Fibroblast of lung (primary cell): ENCODE data around the gene RAB31. TPM values are rescaled to one million over a fixed set of nuclear protein-coding genes. Genes with fewer than 3 reads are reported as not detected.
A peak's percentile ranks its signal among the peaks of the same experiment; 100 is the strongest.

Source experiments
- DNase-seq, 2 donors: peaks; one replicate each; pipeline versions ENCODE4 v3.0.0 to v3.0.0-alpha.2; 2010; ENCODE audit warnings: low read depth in 2 of 2
- H2AFZ ChIP-seq: 2 replicates; pipeline ENCODE4 v1.5.1; 2012; ENCODE audit warnings: low read length, control low read depth, inconsistent platforms
- H3K27ac ChIP-seq: 2 replicates; pipeline ENCODE4 v1.5.1; 2011; ENCODE audit warnings: low read length, control low read depth; ENCODE audit not compliant: insufficient read depth
- H3K27me3 ChIP-seq: 2 replicates; pipeline ENCODE4 v1.5.1; 2011; ENCODE audit warnings: mild to moderate bottlenecking, low read length; ENCODE audit not compliant: control insufficient read depth, insufficient read depth
- H3K36me3 ChIP-seq: 2 replicates; pipeline ENCODE4 v1.5.1; 2011; ENCODE audit warnings: low read length; ENCODE audit not compliant: control insufficient read depth, insufficient read depth
- H3K4me1 ChIP-seq: 2 replicates; pipeline ENCODE4 v1.5.1; 2011; ENCODE audit warnings: low read length; ENCODE audit not compliant: control insufficient read depth, insufficient read depth; ENCODE audit errors: extremely low read depth
- H3K4me2 ChIP-seq: 2 replicates; pipeline ENCODE4 v1.5.1; 2011; ENCODE audit warnings: low read length, control low read depth; ENCODE audit not compliant: insufficient read depth; ENCODE audit errors: extremely low read depth
- H3K4me3 ChIP-seq, 4 experiments: fragments of 200-600 bp in 1 of 4; sonication (generic) in 1 of 4; replicated peaks in 1 of 4; 2 replicates each; pipeline ENCODE4 v1.5.1; 2011 to 2016; ENCODE audit warnings: low read length in 4 of 4, low read depth in 3 of 4, mild to moderate bottlenecking in 3 of 4, control low read depth in 2 of 4, inconsistent platforms in 1 of 4, mixed read lengths in 1 of 4; ENCODE audit not compliant: insufficient read depth in 1 of 4; ENCODE audit errors: control extremely low read depth in 1 of 4
- H3K79me2 ChIP-seq: 2 replicates; pipeline ENCODE4 v1.5.1; 2012; ENCODE audit warnings: mild to moderate bottlenecking, low read length, inconsistent platforms; ENCODE audit not compliant: control insufficient read depth, insufficient read depth
- H3K9ac ChIP-seq: 2 replicates; pipeline ENCODE4 v1.5.1; 2011; ENCODE audit warnings: mild to moderate bottlenecking, low read length, control low read depth; ENCODE audit not compliant: insufficient read depth
- H3K9me3 ChIP-seq: 2 replicates; pipeline ENCODE4 v1.5.1; 2012; ENCODE audit warnings: low read depth, low read length; ENCODE audit not compliant: control insufficient read depth, insufficient read depth
- H4K20me1 ChIP-seq: 2 replicates; pipeline ENCODE4 v1.5.1; 2011; ENCODE audit warnings: low read length; ENCODE audit not compliant: control insufficient read depth, insufficient read depth; ENCODE audit errors: extremely low read depth
- CTCF ChIP-seq, 2 donors: IDR thresholded peaks in 1 of 2; conservative IDR thresholded peaks in 1 of 2; 1 replicate in 1 of 2; 2 replicates in 1 of 2; pipeline ENCODE4 v1.5.1; 2011 to 2012; ENCODE audit warnings: low read length in 2 of 2, control low read depth in 1 of 2, inconsistent platforms in 1 of 2, low read depth in 1 of 2, mild to moderate bottlenecking in 1 of 2
- EZH2 ChIP-seq: IDR thresholded peaks from 2 replicates; pipeline ENCODE4 v1.5.1; 2012; ENCODE audit warnings: low read length, control low read depth, mild to moderate bottlenecking; ENCODE audit errors: missing control alignments
- polyA plus RNA-seq, 2 donors: library from polyadenylated mRNA; depleted of rRNA in 1 of 2; stranded (reverse) in 1 of 2; unstranded in 1 of 2; fragments of >200 nt; gene quantifications; 2 replicates each; pipeline ENCODE4 v1.2.1, GENCODE V29; 2011 to 2012; ENCODE audit warnings: missing spikeins in 1 of 2
- total RNA-seq: library from RNA; depleted of rRNA; stranded (reverse); fragments of >200 nt; gene quantifications from 2 replicates; pipeline ENCODE4 v1.2.1, GENCODE V29; 2014

Gene RAB31
- total and polyA plus RNA-seq, 2 donors (not counting 1 experiment from before 2014, with no cell fraction given) = 29.6 to 47.1 TPM

- Histone ChIP-seq H3K4me2 (no peak overlapping the region), H3K4me3 (no peak overlapping the region), H3K36me3 (no peaks in the 10 kb centered on the region), H3K4me1 (peaks cover 10% of the 10 kb centered on the region), H2AFZ (no peak overlapping the region), H3K9ac (no peak overlapping the region), H3K79me2 (no peaks in the 10 kb centered on the region), H3K27ac (peak overlapping the region; percentile 89), H3K9me3 (no peaks in the 10 kb centered on the region), H3K27me3 (no peaks in the 10 kb centered on the region), H4K20me1 (no peaks in the 10 kb centered on the region)
- TF ChIP-seq EZH2 (no peak), CTCF (conservative IDR thresholded peaks at IDR 0.05 in 1 of 2, IDR thresholded peaks at IDR 0.05 in 1 of 2; ENCODE audit: low read depth in 1 of 2, low read length in 2 of 2) (no peak)
- no peak for DNase-seq
Observed at GRCh38 chr18:9878095-9878494, 170.0 kb downstream of the RAB31 start.

- Histone ChIP-seq H3K27ac (no peak overlapping the region), H3K27me3 (no peaks in the 10 kb centered on the region), H3K9ac (no peak overlapping the region), H3K9me3 (no peaks in the 10 kb centered on the region), H3K4me2 (no peak overlapping the region), H2AFZ (no peak overlapping the region), H3K4me1 (peaks cover 10% of the 10 kb centered on the region), H3K79me2 (no peaks in the 10 kb centered on the region), H4K20me1 (no peaks in the 10 kb centered on the region), H3K4me3 (no peak overlapping the region), H3K36me3 (no peaks in the 10 kb centered on the region)
- no peak for DNase-seq
- TF ChIP-seq EZH2 (no peak), CTCF (conservative IDR thresholded peaks at IDR 0.05 in 1 of 2, IDR thresholded peaks at IDR 0.05 in 1 of 2; ENCODE audit: low read depth in 1 of 2, low read length in 2 of 2) (no peak)
Observed at GRCh38 chr18:9878783-9879242, 170.7 kb downstream of the RAB31 start.

- Histone ChIP-seq H3K36me3 (no peaks in the 10 kb centered on the region), H3K79me2 (no peaks in the 10 kb centered on the region), H3K4me2 (no peak overlapping the region), H3K9ac (no peak overlapping the region), H4K20me1 (no peaks in the 10 kb centered on the region), H2AFZ (no peak overlapping the region), H3K9me3 (no peaks in the 10 kb centered on the region), H3K27me3 (no peaks in the 10 kb centered on the region), H3K27ac (no peak overlapping the region), H3K4me3 (no peak overlapping the region), H3K4me1 (no peaks in the 10 kb centered on the region)
- DNase-seq = no peak
- TF ChIP-seq CTCF (conservative IDR thresholded peaks at IDR 0.05 in 1 of 2, IDR thresholded peaks at IDR 0.05 in 1 of 2; ENCODE audit: low read depth in 1 of 2, low read length in 2 of 2) = no peak
Observed at GRCh38 chr18:9884090-9884489, 176.0 kb downstream of the RAB31 start.
